Measurements from ENCODE around the gene MAEA. TPM values are rescaled to one million over a fixed set of nuclear protein-coding genes. Genes with fewer than 3 reads are reported as not detected.
A peak's percentile ranks its signal among the peaks of the same experiment; 100 is the strongest.

Gene MAEA
- total and polyA plus RNA-seq, 9 of the 15 experiments (the other 6 are each of a cell fraction or from before 2014, with no cell fraction given), result 2.1 to 86.5 (median 45.0) TPM

GRCh38 chr4:1285790-1286553 lies 3.7 kb upstream of the MAEA start (continued):
- peak; percentile 86 for TF ChIP-seq ZBTB33 (CRISPR knock-in tag; IDR thresholded peaks at IDR 0.05)
- 0 out of 2 replicates have a peak, but pooled peaks have one; percentile 27 for TF ChIP-seq SMC3 (conservative IDR thresholded peaks at IDR 0.05; ENCODE audit: insufficient read depth, low read depth, low read length)
- no peak for TF ChIP-seq TEAD1 (CRISPR knock-in tag; IDR thresholded peaks at IDR 0.05)
- no peak for TF ChIP-seq GTF2F1 (IDR thresholded peaks at IDR 0.05; ENCODE audit: low read depth, low read length)
- TF ChIP-seq RAD21 (CRISPR knock-in tag; conservative IDR thresholded peaks at IDR 0.05 in 1 of 2, IDR thresholded peaks at IDR 0.05 in 1 of 2), result peak in 1 of 2 experiments; percentile 54; a peak in 3 of 4 replicates
- TF ChIP-seq GABPB1 (CRISPR knock-in tag; IDR thresholded peaks at IDR 0.05), result no peak
- TF ChIP-seq ZNF77 (CRISPR knock-in tag; IDR thresholded peaks at IDR 0.05), result no peak
- no peak for TF ChIP-seq YY1 (IDR thresholded peaks at IDR 0.05; ENCODE audit: borderline replicate concordance in 1 of 3, control insufficient read depth in 1 of 3, extremely low read depth in 1 of 3, insufficient read depth in 3 of 3, insufficient read length in 1 of 3, insufficient replicate concordance in 2 of 3, low read depth in 1 of 3, low read length in 2 of 3)
- TF ChIP-seq USF1 (CRISPR knock-in tag; IDR thresholded peaks at IDR 0.05), result peak; percentile 44; the same call in 1 of the 2 replicates
- TF ChIP-seq ARID3A (IDR thresholded peaks at IDR 0.05; ENCODE audit: borderline replicate concordance, low read depth, low read length), result no peak
- TF ChIP-seq TRIM28 (IDR thresholded peaks at IDR 0.05), result peak; percentile 83; the same call in 1 of the 2 replicates
- peak; percentile 47 to 51 (median 49) for TF ChIP-seq CTCF (IDR thresholded peaks at IDR 0.05 in 2 of 3, conservative IDR thresholded peaks at IDR 0.05 in 1 of 3; ENCODE audit: insufficient read depth in 2 of 3, low read depth in 1 of 3, low read length in 3 of 3)
- no peak for TF ChIP-seq ILK (tag; IDR thresholded peaks at IDR 0.05; ENCODE audit: borderline replicate concordance, low read depth)
- TF ChIP-seq ZFP36 (IDR thresholded peaks at IDR 0.05; ENCODE audit: low read depth, low read length, partially characterized antibody), result peak; percentile 82
